OCI-LY1 (cell line): ENCODE measurements around the gene PXDC1.

Experiments used
- H2AFZ ChIP-seq: fragments of 200-600 bp; sonication (generic), shearing (Covaris generic); 2 replicates; pipeline ENCODE4 v1.6.0; 2014; ENCODE audit warnings: antibody characterized with exemption, mild to moderate bottlenecking, low read length
- H3F3A ChIP-seq: fragments of 200-600 bp; sonication (generic), shearing (Covaris generic); 2 replicates; pipeline ENCODE4 v1.6.0; 2014; ENCODE audit warnings: mild to moderate bottlenecking, antibody characterized with exemption, low read length, moderate library complexity; ENCODE audit not compliant: insufficient read depth
- H3K27ac ChIP-seq: fragments of 200-600 bp; sonication (generic); 2 replicates; pipeline ENCODE4 v1.5.1; 2014; ENCODE audit warnings: low read length, mixed run types, mild to moderate bottlenecking, low read depth; ENCODE audit not compliant: poor library complexity, severe bottlenecking
- H3K27me3 ChIP-seq: fragments of 200-600 bp; sonication (generic); 2 replicates; pipeline ENCODE4 v1.6.0; 2014; ENCODE audit warnings: antibody characterized with exemption, mild to moderate bottlenecking, low read length, moderate library complexity; ENCODE audit not compliant: insufficient read depth
- H3K36me3 ChIP-seq: fragments of 200-600 bp; sonication (generic); 2 replicates; pipeline ENCODE4 v1.6.1; 2014; ENCODE audit warnings: mild to moderate bottlenecking, antibody characterized with exemption, low read length, moderate library complexity, mixed read lengths; ENCODE audit not compliant: insufficient read depth
- H3K4me1 ChIP-seq: fragments of 200-600 bp; sonication (generic); 2 replicates; pipeline ENCODE4 v1.5.1; 2014; ENCODE audit warnings: mild to moderate bottlenecking, low read length, moderate library complexity; ENCODE audit not compliant: insufficient read depth, severe bottlenecking
- H3K4me2 ChIP-seq: fragments of 200-600 bp; sonication (generic), shearing (Covaris generic); 2 replicates; pipeline ENCODE4 v1.6.1; 2014; ENCODE audit warnings: low read length
- H3K4me3 ChIP-seq: fragments of 200-600 bp; sonication (generic); 2 replicates; pipeline ENCODE4 v1.5.1; 2014; ENCODE audit warnings: low read length, low read depth, mild to moderate bottlenecking, mixed read lengths; ENCODE audit not compliant: poor library complexity, severe bottlenecking
- H3K79me2 ChIP-seq: fragments of 200-600 bp; shearing (Covaris generic); 2 replicates; pipeline ENCODE4 v1.6.1; 2016; ENCODE audit warnings: mixed run types, low read length, mixed read lengths; ENCODE audit not compliant: insufficient read depth
- H3K9ac ChIP-seq: fragments of 200-600 bp; sonication (generic), shearing (Covaris generic); 2 replicates; pipeline ENCODE4 v1.6.1; 2014; ENCODE audit warnings: mild to moderate bottlenecking, low read length, mixed read lengths
- H3K9me2 ChIP-seq: fragments of 200-600 bp; sonication (generic), shearing (Covaris generic); 2 replicates; pipeline ENCODE4 v1.6.1; 2014; ENCODE audit warnings: low read depth, mild to moderate bottlenecking, low read length, mixed read lengths
- H3K9me3 ChIP-seq: fragments of 200-600 bp; shearing (Covaris generic); 2 replicates; pipeline ENCODE4 v1.6.1; 2014; ENCODE audit warnings: low read length, mixed read lengths
- H4K20me1 ChIP-seq: fragments of 200-600 bp; sonication (generic), shearing (Covaris generic); 2 replicates; pipeline ENCODE4 v1.6.0; 2016; ENCODE audit warnings: mild to moderate bottlenecking, low read length; ENCODE audit not compliant: insufficient read depth
- CTCF ChIP-seq: fragments of 200-600 bp; sonication (generic), shearing (Covaris generic); IDR thresholded peaks from 2 replicates; pipeline ENCODE4 v1.5.1; 2017; ENCODE audit warnings: mild to moderate bottlenecking, antibody characterized with exemption, low read length, moderate library complexity, mixed read lengths
- EZH2 ChIP-seq: fragments of 200-600 bp; sonication (generic), shearing (Covaris generic); IDR thresholded peaks from 2 replicates; pipeline ENCODE4 v1.8.0; 2017; ENCODE audit warnings: borderline replicate concordance, mixed run types, mild to moderate bottlenecking, antibody characterized with exemption, low read length, moderate library complexity, mixed read lengths

PXDC1 gene

GRCh38 chr6:3735029-3735605 lies 16.4 kb downstream of the PXDC1 start:
- Histone ChIP-seq H3F3A (no peaks in the 10 kb centered on the region), H3K4me2 (no peak overlapping the region), H4K20me1 (no peaks in the 10 kb centered on the region), H3K36me3 (no peaks in the 10 kb centered on the region), H3K27me3 (no peaks in the 10 kb centered on the region; the same call in 1 of the 2 replicates), H3K27ac (no peak overlapping the region), H3K9me3 (no peaks in the 10 kb centered on the region), H2AFZ (no peak overlapping the region), H3K4me3 (no peak overlapping the region), H3K9me2 (no peaks in the 10 kb centered on the region), H3K9ac (no peak overlapping the region), H3K79me2 (no peaks in the 10 kb centered on the region), H3K4me1 (no peaks in the 10 kb centered on the region)
- no peak for TF ChIP-seq EZH2
- no peak for TF ChIP-seq CTCF

DNA sequence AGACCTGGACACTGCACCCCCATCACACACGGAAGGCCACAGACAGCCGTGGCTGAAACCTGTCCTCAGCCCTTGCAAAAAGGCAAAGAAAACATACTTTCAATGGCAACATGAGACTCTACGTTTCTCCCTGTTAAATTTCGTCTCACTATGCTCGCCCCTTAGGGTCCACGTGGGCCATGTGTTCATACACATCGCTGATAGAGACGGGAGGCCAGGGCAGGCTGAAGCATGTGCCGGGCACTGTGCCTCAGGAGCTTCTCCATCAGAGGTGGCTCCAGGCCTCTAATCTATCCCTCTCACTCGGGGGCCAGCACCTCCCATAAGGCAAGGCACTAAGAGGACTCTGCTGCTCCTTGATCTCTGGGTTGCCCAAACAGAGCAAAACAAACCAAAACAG lies 17.5 kb downstream of the PXDC1 start:
- Histone ChIP-seq H3K4me2 (no peak overlapping the region), H3K9ac (no peak overlapping the region), H3K9me2 (no peaks in the 10 kb centered on the region), H3K27ac (no peak overlapping the region), H3K4me3 (no peak overlapping the region), H3K4me1 (no peaks in the 10 kb centered on the region), H4K20me1 (no peaks in the 10 kb centered on the region), H3K9me3 (no peaks in the 10 kb centered on the region), H3K79me2 (no peaks in the 10 kb centered on the region), H2AFZ (no peak overlapping the region), H3K36me3 (no peaks in the 10 kb centered on the region), H3F3A (no peaks in the 10 kb centered on the region), H3K27me3 (no peaks in the 10 kb centered on the region; the same call in 1 of the 2 replicates)
- TF ChIP-seq CTCF (no peak), EZH2 (no peak)

DNA sequence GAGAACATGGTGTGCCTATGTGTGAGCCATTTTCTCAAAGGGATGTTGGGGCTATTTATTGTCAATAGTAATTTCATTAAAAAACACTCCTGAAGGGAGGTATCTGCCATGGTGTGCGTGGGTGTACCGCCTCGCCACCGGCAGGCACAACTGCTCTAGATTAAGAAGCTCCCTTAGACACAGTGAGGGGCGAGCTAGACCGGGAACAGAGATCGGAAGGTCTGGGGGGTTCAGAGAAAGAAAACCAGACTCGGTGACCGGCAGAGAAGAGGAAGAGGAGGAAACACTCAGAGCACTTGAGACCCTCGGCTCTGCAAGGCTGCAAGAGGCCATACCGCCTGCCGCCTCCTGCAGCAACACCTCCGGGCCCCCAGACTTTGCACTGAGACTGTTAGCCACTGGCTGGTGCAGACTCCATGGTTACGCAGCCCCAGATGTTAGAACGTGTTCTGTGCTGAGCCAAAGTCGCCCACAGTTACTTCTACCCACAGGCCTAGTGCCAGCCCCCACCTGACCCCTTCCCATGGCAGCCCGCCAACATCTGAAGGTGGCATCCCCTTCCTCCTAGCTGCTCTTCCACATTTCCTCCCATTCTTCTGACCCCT lies 18.1 kb downstream of the PXDC1 start:
- H3K36me3 ChIP-seq, result no peaks in the 10 kb centered on the region
- no peaks in the 10 kb centered on the region for H3K9me3 ChIP-seq

More for the DNA sequence above, 18.1 kb downstream of the PXDC1 start:
- H3K4me1 ChIP-seq, result no peaks in the 10 kb centered on the region
- H3K9me2 ChIP-seq, result no peaks in the 10 kb centered on the region
- H3K27me3 ChIP-seq, result no peaks in the 10 kb centered on the region; the same call in 1 of the 2 replicates
- TF ChIP-seq EZH2 (no peak), CTCF (no peak)
- no peaks in the 10 kb centered on the region for H3F3A ChIP-seq
- no peaks in the 10 kb centered on the region for H4K20me1 ChIP-seq
- H3K9ac ChIP-seq, result no peak overlapping the region
- no peak overlapping the region for H3K4me2 ChIP-seq
- H3K4me3 ChIP-seq, result no peak overlapping the region
- H3K79me2 ChIP-seq, result no peaks in the 10 kb centered on the region
- H2AFZ ChIP-seq, result no peak overlapping the region
- H3K27ac ChIP-seq, result no peak overlapping the region
